GM18505 (cell line): ENCODE results near the gene SUPT5H.

Experiments
- ATAC-seq: cut with Tn5 transposase; IDR thresholded peaks from one replicate; pipeline ENCODE4 v1.9.1; 2021; ENCODE audit not compliant: unreplicated experiment
- POLR2A ChIP-seq: IDR thresholded peaks from 4 replicates; pipeline ENCODE4 v1.6.1; 2011; ENCODE audit warnings: borderline replicate concordance; ENCODE audit not compliant: insufficient read depth, insufficient read length; ENCODE audit errors: extremely low read depth

SUPT5H gene

GRCh38 chr19:39494661-39495060 is 49.3 kb downstream of the SUPT5H start:
- no peak for ATAC-seq

DNA sequence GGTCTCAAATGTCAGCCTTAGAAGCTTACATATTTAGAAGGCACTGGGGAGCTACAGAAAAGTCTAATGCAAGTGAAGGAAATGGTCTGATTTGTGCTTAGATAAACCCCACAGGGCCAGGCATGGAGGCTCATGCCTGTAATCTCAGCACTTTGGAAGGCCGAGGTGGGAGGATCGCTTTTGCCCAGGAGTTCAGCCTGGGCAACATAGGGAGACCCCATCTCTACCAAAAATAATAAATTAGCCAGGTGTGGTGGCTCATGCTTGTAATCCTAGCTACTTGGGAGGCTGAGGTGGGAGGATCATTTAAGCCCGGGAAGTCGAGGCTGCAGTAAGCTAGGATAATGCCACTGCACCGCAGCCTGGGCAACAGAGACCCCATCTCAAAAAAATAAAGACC is 50.7 kb downstream of the SUPT5H start:
- no peak for ATAC-seq
- no peak for TF ChIP-seq POLR2A

More at GRCh38 chr19:39494661-39495060, 49.3 kb downstream of the SUPT5H start:
- TF ChIP-seq POLR2A = no peak

DNA sequence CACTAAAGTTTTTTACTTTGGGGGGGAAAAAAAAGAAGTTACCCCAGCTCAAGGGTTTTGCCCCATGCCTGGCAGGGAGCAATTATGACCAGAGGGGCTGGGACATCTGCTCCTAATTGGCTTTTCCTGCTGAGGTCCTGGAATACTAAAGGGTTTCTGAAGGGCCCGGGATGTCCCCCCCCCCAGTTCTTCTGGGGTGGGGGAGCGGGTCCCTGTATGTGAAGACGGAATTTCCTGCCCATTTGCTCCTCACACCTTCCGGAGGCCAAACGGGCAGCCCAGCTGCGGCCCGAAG is 52.3 kb downstream of the SUPT5H start:
- no peak for ATAC-seq

DNA sequence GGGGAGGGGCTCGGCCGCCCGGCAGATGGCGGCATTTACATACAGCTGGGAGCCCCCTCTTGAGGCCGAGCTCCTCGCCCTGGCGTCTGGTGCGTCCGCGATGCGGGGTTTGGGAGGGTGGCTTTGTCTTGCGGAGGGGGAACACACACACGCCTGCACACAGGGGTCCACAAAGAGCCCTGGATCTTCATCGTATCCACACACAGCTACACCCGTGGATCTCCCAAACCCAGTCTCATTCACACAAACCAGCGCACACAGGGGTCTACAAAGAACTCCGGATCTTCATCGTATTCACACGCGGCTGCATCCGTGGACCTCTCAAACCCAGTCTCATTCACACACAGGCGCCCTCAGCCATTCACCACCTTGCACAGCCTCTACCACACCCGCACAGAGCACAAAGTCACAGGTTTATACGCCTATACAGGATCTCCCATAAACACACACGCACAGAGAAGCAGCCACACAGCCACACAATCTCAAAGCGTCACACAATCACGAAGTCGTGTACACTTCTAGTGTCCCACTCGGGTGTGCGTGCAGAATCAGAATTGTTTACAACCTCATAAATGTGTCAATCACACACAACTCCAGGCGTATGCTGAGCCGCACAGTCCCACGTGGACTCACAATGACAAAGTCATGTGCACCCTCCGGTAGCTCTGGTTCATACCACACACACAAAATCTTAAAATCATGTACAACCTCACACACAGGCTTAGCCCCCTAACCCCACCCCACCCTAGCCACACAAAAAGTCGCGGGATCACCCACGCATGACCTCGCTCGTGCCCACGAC is 52.8 kb downstream of the SUPT5H start:
- TF ChIP-seq POLR2A = no peak
- no peak for ATAC-seq

More for the DNA sequence above, 52.3 kb downstream of the SUPT5H start:
- TF ChIP-seq POLR2A = no peak

- ATAC-seq = no peak
- TF ChIP-seq POLR2A = no peak
Observed at GRCh38 chr19:39498798-39499642, 53.6 kb downstream of the SUPT5H start, which contains the start of gene DLL3. DLL3 (plus strand) TSS chr19:39498947; CDS start chr19:39498975, 28 bp downstream.

- TF ChIP-seq POLR2A = no peak
- ATAC-seq = no peak
Observed at GRCh38 chr19:39499932-39500331, 54.5 kb downstream of the SUPT5H start.

DNA sequence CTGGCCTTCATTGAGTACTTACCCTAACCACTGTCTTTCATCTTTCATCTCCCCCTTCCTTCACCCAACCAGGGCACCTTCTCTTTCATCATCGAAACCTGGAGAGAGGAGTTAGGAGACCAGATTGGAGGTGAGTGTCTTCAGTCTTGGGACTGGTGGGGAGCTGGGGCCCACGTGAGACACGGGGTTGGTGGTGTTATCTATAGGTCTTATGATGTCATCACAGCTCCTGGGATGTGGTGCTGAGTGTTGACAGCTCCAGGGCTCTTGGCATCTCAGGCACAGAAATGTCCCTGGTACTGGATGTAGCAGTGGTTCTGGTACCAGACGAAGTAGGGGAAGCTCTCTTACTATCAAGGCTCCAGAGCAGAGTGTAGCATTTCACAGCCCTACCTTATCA is 55.2 kb downstream of the SUPT5H start:
- no peak for ATAC-seq
- TF ChIP-seq POLR2A = no peak

DNA sequence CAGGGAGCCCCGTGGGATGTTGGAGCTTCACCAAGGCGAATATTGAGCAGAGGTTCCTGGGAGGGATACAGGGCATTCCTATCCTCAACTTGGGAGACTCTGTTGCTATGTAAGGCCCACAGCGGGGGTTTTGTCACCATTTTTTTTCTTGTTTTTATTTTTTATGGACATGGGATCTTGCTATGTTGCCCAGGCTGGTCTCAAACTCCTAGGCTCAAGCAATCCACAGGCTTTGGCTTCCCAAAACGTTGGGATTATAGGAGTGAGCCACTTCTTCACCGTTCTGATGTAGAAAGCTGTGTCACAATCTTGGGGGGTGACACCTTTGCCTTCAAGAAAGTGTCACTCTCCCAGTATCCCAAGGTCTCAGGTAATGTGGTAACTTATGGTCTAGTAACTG is 56.0 kb downstream of the SUPT5H start:
- no peak for TF ChIP-seq POLR2A
- no peak for ATAC-seq

DNA sequence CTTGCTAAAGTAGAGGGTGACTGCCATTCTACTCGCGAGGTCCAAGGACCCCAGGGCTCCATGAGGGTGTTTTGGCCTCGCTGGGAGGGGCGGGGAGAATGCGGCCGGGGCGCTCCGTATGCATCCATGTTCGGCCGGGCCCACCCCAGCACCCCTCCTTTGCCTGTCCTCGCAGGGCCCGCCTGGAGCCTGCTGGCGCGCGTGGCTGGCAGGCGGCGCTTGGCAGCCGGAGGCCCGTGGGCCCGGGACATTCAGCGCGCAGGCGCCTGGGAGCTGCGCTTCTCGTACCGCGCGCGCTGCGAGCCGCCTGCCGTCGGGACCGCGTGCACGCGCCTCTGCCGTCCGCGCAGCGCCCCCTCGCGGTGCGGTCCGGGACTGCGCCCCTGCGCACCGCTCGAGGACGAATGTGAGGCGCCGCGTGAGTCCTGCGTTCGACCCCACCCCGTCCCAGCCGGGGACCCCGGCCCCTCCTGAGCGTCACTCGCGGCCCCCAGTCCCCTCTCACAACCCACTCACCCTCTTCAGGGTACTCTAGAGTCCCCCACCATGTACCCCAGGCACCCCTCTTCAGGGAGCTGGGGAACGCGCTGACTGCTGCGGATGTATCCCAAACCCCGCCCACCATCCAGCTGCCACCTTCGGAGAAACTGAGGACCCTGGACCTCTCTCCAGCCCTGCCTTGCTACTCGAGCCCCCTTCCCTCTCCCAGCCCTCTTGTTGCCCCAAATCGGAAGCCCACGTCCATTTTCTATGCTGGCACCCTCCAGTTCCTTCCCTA is 57.4 kb downstream of the SUPT5H start:
- no peak for ATAC-seq
- no peak for TF ChIP-seq POLR2A

GRCh38 chr19:39506598-39506943 is 61.2 kb downstream of the SUPT5H start:
- TF ChIP-seq POLR2A = no peak
- no peak for ATAC-seq

DNA sequence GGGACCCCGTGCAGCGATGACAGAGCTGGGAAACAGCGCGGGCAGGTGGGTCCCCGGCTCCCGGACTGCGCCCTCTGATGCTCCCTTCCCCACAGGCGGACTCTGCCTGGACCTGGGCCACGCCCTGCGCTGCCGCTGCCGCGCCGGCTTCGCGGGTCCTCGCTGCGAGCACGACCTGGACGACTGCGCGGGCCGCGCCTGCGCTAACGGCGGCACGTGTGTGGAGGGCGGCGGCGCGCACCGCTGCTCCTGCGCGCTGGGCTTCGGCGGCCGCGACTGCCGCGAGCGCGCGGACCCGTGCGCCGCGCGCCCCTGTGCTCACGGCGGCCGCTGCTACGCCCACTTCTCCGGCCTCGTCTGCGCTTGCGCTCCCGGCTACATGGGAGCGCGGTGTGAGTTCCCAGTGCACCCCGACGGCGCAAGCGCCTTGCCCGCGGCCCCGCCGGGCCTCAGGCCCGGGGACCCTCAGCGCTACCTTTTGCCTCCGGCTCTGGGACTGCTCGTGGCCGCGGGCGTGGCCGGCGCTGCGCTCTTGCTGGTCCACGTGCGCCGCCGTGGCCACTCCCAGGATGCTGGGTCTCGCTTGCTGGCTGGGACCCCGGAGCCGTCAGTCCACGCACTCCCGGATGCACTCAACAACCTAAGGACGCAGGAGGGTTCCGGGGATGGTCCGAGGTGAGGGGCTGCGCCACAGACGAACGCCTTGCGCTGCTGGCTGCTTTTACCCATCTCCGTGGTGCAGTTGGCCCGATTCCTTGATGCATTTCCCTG is 61.7 kb downstream of the SUPT5H start:
- peak; percentile 59 for TF ChIP-seq POLR2A
- peak; percentile 55 for ATAC-seq

GRCh38 chr19:39507715-39508364 is 62.5 kb downstream of the SUPT5H start:
- ATAC-seq = no peak
- no peak for TF ChIP-seq POLR2A
